Measurements from ENCODE around the gene MUTYH.

DNA sequence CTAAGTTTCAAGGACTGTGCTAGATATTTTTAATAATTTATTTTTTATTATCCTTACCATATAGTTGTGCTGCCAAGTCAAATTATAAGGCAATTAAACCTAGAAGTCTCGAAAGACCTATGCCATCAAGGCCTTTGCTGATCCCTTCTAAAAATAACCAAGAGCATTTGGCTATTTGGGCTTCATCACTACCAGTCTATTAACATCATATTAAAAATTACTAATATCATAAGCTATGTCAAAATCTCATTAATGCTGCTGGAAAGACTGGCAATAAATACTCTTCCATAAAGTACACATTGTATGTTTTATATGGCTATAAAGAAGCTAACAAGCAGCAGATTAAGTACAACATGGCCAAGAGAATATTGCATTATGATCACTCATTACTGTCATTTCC is 43.0 kb upstream of the MUTYH start:
- TF ChIP-seq, protein P1, sequence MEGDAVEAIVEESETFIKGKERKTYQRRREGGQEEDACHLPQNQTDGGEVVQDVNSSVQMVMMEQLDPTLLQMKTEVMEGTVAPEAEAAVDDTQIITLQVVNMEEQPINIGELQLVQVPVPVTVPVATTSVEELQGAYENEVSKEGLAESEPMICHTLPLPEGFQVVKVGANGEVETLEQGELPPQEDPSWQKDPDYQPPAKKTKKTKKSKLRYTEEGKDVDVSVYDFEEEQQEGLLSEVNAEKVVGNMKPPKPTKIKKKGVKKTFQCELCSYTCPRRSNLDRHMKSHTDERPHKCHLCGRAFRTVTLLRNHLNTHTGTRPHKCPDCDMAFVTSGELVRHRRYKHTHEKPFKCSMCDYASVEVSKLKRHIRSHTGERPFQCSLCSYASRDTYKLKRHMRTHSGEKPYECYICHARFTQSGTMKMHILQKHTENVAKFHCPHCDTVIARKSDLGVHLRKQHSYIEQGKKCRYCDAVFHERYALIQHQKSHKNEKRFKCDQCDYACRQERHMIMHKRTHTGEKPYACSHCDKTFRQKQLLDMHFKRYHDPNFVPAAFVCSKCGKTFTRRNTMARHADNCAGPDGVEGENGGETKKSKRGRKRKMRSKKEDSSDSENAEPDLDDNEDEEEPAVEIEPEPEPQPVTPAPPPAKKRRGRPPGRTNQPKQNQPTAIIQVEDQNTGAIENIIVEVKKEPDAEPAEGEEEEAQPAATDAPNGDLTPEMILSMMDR (IDR thresholded peaks at IDR 0.05): no peak
- no peak for TF ChIP-seq SIN3A (IDR thresholded peaks at IDR 0.05; ENCODE audit: borderline replicate concordance, insufficient read depth, low read depth, low read length)
- no peak for TF ChIP-seq POLR2AphosphoS5 (IDR thresholded peaks at IDR 0.05; ENCODE audit: low read depth, low read length)
- TF ChIP-seq, protein P2, sequence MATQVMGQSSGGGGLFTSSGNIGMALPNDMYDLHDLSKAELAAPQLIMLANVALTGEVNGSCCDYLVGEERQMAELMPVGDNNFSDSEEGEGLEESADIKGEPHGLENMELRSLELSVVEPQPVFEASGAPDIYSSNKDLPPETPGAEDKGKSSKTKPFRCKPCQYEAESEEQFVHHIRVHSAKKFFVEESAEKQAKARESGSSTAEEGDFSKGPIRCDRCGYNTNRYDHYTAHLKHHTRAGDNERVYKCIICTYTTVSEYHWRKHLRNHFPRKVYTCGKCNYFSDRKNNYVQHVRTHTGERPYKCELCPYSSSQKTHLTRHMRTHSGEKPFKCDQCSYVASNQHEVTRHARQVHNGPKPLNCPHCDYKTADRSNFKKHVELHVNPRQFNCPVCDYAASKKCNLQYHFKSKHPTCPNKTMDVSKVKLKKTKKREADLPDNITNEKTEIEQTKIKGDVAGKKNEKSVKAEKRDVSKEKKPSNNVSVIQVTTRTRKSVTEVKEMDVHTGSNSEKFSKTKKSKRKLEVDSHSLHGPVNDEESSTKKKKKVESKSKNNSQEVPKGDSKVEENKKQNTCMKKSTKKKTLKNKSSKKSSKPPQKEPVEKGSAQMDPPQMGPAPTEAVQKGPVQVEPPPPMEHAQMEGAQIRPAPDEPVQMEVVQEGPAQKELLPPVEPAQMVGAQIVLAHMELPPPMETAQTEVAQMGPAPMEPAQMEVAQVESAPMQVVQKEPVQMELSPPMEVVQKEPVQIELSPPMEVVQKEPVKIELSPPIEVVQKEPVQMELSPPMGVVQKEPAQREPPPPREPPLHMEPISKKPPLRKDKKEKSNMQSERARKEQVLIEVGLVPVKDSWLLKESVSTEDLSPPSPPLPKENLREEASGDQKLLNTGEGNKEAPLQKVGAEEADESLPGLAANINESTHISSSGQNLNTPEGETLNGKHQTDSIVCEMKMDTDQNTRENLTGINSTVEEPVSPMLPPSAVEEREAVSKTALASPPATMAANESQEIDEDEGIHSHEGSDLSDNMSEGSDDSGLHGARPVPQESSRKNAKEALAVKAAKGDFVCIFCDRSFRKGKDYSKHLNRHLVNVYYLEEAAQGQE (IDR thresholded peaks at IDR 0.05; ENCODE audit: insufficient read depth in 1 of 2, low read depth in 2 of 2, low read length in 1 of 2): no peak
- TF ChIP-seq TCF7L2 (IDR thresholded peaks at IDR 0.05; ENCODE audit: low read depth, low read length): no peak
